Measurements from ENCODE around the gene DCAF8L2.
"Not testable (repeated sequence)": the region's sequence is repeated elsewhere in the genome, so short reads cannot be mapped to it uniquely, and the experiment has no call there.

Gene DCAF8L2

GRCh38 chrX:27590044-27590443, at the start of gene DCAF8L2:
Gene DCAF8L2 (plus strand): TSS chrX:27590344. CDS start chrX:27746896, 156,552 bp downstream.
- no peak for DNase-seq

- not testable (repeated sequence) for DNase-seq
Observed at GRCh38 chrX:27541161-27541560, 49.0 kb upstream of the DCAF8L2 start.

- no peak for DNase-seq
Observed at GRCh38 chrX:27548624-27549023, 41.5 kb upstream of the DCAF8L2 start.

- no peak for DNase-seq
Observed at GRCh38 chrX:27549688-27550087, 40.5 kb upstream of the DCAF8L2 start.

GRCh38 chrX:27555514-27555913, 34.6 kb upstream of the DCAF8L2 start:
- DNase-seq = no peak

- no peak for DNase-seq
Observed at GRCh38 chrX:27565992-27566391, 24.2 kb upstream of the DCAF8L2 start.

GRCh38 chrX:27571164-27571563, 19.0 kb upstream of the DCAF8L2 start:
- no peak for DNase-seq

GRCh38 chrX:27575565-27575964, 14.6 kb upstream of the DCAF8L2 start:
- no peak for DNase-seq

- no peak for DNase-seq
Observed at GRCh38 chrX:27583976-27584375, 6.2 kb upstream of the DCAF8L2 start.

GRCh38 chrX:27591938-27592337, 1.8 kb downstream of the DCAF8L2 start:
- no peak for DNase-seq

- DNase-seq = no peak
Observed at GRCh38 chrX:27597508-27597907, 7.4 kb downstream of the DCAF8L2 start.

GRCh38 chrX:27598312-27598711, 8.2 kb downstream of the DCAF8L2 start:
- no peak for DNase-seq

- DNase-seq = no peak
Observed at GRCh38 chrX:27599928-27600327, 9.8 kb downstream of the DCAF8L2 start.

- DNase-seq = no peak
Observed at GRCh38 chrX:27600686-27601085, 10.5 kb downstream of the DCAF8L2 start.

- no peak for DNase-seq
Observed at GRCh38 chrX:27608671-27609070, 18.5 kb downstream of the DCAF8L2 start.

GRCh38 chrX:27619459-27619858, 29.3 kb downstream of the DCAF8L2 start:
- DNase-seq = no peak

GRCh38 chrX:27619975-27620374, 29.8 kb downstream of the DCAF8L2 start:
- DNase-seq = no peak

- no peak for DNase-seq
Observed at GRCh38 chrX:27622883-27623282, 32.7 kb downstream of the DCAF8L2 start.

- DNase-seq = no peak
Observed at GRCh38 chrX:27626066-27626465, 35.9 kb downstream of the DCAF8L2 start.

- DNase-seq = no peak
Observed at GRCh38 chrX:27633328-27633727, 43.2 kb downstream of the DCAF8L2 start.

- no peak for DNase-seq
Observed at GRCh38 chrX:27656581-27656980, 66.4 kb downstream of the DCAF8L2 start.

GRCh38 chrX:27660878-27661277, 70.7 kb downstream of the DCAF8L2 start:
- no peak for DNase-seq

- DNase-seq = no peak
Observed at GRCh38 chrX:27671234-27671633, 81.1 kb downstream of the DCAF8L2 start.

GRCh38 chrX:27674491-27674890, 84.3 kb downstream of the DCAF8L2 start:
- no peak for DNase-seq

GRCh38 chrX:27675493-27675892, 85.3 kb downstream of the DCAF8L2 start:
- no peak for DNase-seq

GRCh38 chrX:27679281-27679680, 89.1 kb downstream of the DCAF8L2 start:
- DNase-seq = no peak
